ENCODE data around the gene KIF1B.

DNA sequence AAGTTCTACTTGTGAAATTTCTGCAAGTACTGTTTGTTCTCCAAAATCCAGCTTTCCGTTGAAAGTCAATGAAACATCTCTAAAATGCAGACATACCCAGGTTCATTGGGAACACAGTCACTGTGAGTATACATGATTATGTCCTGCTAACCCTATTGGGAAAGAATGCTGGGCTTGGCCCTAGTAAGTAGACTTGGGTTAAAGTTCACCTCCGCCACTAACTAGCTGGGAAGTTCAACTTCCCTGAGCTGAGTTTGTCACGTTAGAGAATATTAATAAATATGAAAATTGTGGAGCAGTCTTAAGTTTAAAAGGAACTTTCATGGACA, 178.0 kb downstream of the KIF1B start:
- no peak for TF ChIP-seq POLR2A (IDR thresholded peaks at IDR 0.05)
- TF ChIP-seq, protein P1, sequence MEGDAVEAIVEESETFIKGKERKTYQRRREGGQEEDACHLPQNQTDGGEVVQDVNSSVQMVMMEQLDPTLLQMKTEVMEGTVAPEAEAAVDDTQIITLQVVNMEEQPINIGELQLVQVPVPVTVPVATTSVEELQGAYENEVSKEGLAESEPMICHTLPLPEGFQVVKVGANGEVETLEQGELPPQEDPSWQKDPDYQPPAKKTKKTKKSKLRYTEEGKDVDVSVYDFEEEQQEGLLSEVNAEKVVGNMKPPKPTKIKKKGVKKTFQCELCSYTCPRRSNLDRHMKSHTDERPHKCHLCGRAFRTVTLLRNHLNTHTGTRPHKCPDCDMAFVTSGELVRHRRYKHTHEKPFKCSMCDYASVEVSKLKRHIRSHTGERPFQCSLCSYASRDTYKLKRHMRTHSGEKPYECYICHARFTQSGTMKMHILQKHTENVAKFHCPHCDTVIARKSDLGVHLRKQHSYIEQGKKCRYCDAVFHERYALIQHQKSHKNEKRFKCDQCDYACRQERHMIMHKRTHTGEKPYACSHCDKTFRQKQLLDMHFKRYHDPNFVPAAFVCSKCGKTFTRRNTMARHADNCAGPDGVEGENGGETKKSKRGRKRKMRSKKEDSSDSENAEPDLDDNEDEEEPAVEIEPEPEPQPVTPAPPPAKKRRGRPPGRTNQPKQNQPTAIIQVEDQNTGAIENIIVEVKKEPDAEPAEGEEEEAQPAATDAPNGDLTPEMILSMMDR (IDR thresholded peaks at IDR 0.05): no peak
